ENCODE results near the gene PRKX.
"Not testable (repeated sequence)": the region's sequence is repeated elsewhere in the genome, so short reads cannot be mapped to it uniquely, and the experiment has no call there.

The PRKX gene

DNA sequence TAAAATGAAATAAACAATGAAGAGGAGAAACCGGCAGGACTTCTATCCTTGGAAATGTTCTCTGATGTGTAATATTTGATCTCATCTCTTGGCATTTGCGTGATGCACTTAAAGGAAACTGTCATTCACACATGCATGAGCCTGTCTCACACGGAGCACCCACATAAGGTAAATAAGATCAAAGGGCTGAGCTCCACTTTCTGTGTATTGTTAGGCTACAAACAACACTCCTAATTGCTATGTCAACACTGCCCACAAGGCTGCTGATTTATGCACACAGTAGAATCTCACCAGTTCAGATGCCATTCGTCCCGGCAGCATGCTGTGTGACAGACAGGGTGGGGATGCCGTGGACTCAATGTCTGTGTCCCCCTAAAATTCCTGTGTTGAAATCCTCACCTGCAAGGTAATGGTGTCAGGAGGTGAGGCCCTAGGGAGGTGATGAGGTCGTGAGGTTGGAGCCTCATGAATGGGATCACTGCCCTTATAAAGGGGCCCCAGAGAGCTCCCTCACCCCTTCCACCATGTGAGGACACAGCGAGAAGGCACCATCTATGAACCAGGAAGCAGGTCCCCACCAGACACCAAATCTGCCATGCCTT is 5.7 kb downstream of the PRKX start:
- DNase-seq: not testable (repeated sequence)

DNA sequence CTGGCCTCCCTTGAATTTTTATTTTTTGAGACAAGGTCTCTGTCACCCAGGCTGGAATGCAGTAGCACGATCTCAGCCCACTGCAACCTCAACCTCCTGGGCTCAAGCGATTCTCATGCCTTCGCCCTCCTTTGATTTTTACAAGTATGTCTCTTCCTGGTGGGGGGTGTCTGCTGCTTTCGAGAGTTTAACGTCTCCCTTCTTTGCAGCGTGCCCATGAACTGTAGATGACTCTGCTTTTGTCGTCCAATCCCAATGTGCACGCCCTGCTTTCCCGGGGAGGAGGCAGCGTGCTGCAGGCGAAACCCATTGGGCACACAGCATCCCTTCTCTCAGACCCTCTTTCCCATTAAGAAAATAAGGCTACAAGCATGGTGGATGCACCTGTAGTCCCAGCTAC is 7.0 kb downstream of the PRKX start:
- DNase-seq: no peak

DNA sequence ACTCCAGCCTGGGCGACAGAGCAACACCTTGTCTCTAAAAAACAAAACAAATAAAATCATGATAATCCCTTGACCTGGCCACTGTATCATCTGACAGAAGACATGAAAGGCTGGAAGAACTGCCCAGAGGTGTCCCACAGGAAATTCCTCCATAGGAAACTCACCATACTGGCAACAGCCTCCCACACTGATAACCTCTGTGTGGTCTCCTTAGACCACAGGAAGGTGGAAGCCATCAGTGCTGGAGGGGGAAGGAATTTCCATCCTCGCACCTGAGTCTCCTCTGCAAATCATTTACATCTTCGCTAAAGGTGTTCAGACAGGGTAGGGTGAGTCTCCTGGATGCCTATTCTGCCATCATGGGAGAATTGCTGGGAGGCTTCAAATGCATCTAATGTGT is 10.2 kb downstream of the PRKX start:
- not testable (repeated sequence) for DNase-seq

DNA sequence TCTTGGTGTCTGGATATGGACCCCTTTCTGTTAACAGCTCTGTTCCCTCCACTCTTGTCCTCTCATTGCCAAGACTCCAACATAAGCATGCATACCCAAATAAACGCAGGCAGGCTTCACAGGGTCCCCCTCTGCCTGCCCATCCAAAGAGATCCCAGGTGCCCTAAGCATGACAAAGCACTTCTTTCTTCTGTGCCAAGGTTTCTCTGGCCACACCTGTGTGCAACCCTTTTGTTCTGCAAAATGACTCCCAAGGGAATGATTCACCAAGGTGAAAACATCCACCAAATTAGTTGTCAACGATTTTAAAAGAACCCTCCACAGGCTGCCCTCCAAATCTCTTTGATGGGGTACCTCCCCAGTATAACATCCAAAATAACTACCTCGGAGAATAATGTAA is 11.4 kb downstream of the PRKX start:
- not testable (repeated sequence) for DNase-seq

DNA sequence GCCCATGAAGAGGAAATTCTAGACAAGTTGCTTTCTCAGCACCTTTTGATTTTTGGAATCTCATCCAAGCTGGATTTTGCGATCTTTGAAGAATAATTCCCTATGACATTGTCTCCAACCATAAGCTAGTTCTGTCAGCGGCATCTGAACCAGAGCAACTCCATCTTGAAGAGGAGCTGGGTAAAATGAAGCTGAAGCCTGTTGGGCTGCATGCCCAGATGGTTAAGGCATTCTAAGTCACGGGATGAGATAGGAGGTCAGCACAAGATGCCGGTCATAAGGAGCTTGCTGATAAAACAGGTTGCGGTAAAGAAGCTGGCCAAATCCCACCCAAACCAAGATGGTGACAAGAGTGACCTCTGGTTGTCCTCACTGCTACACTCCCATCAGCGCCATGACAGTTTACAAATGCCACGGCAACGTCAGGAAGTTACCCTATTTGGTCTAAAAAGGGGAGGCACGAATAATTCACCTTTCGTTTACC is 12.0 kb downstream of the PRKX start:
- not testable (repeated sequence) for DNase-seq

DNA sequence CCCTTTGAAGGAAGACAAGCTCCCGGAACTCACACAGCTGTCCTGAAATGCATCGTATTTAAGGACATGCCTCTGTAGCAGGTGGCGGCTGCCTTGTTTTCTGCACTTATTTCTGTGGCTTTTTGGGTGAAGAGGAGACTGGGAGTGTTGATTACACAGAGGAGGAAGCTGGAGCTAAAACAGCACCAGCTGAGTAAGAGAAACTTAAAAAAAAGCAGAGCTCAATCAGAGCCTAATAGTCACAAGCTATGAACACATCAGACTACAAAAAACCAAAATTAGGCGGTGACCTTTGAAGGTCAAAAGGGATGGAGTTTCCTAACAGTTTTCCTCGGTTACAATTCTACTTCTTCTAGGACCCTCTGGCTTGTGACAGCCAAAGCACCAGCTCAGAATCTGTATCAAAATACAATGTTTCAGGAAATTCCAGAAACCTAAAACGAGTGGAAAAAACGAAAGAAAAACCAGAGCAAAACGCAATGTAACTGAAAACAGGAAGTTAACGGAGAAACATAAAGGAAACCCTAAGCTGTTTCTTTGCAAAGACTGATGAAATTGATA is 13.5 kb downstream of the PRKX start:
- DNase-seq: no peak

DNA sequence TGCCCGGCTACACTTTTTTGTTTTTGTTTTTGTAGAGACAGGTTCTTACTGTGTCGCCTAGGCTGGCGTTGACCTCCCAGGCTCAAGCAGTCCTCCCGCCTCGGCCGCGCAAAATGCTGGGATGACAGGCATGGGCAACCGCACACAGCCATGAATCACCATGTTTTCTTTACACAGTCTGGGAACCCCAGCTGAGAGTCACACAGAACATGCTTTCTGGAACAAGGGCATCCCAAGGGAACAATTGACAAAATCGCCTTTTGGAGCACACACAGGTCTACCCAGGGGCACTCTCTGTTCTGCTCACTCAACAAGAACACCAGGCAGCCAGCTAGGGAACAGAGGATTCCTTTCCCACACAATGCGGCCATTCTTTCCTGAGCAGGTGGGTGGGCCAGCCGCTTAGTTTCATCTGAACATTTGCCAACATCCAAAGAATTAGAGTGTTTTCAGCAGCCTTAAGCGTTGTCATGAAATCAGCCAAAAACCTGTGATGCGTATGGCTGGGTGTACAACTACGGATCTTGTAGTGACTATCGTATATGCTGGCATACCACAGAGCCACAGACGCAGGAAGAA is 15.7 kb downstream of the PRKX start:
- DNase-seq: no peak

DNA sequence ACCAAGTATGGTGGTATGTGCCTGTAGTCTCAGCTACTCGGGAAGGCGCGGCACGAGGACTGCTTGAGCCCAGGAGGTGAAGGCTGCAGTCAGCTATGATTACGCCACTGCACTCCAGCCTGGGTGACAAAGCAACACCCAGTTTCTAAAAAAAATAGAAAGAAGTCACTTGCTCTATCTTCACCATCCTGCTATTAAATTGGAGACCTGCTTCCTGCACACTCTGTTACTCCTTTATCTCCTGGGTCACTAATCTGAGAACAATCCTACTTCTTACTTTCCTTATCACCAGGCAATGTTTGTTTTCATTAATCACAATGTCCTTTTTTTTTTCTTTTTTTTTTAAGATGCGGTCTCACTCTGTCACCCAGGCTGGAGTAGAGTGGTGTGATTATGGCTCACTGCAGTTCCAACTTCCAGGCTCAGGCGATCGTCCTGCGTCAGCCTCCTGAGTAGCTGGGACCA is 16.2 kb downstream of the PRKX start:
- DNase-seq: no peak

DNA sequence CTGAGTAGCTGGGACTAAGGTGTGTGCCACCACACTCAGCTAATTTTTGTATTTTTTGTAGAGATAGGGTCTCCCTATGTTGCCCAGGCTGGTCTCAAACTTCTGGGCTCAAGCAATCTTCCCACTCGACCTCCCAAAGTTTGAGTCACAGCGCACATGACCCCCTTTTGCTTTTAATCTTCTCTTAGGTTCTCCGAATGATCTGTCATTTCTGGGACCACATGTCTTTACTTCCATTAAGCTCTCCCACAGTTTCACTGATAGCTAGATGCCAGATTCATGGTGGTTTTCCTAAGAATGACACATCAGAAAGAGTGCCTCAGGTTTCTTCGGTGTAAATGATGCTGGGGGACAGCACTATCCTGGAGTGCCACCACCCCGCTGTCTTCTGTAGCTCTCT is 17.9 kb downstream of the PRKX start:
- DNase-seq: no peak

DNA sequence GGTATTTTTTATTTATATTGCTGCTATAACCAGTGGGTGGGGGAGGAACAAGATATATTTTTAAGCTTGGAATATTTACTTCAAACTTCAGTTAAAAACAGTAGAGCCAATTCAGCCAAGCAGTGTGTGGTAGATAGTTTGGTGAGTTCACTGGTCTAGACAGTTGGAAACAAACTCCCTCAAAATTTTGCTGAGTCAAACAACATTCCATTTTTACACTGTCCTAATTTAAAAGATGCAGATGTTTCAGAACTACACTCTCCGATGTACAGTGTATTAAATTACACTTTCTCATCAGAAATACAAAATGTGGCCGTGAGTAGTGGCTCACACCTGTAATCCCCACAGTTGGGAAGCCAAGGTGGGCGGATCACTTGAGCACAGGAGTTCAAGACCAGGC is 23.3 kb downstream of the PRKX start:
- DNase-seq: no peak

DNA sequence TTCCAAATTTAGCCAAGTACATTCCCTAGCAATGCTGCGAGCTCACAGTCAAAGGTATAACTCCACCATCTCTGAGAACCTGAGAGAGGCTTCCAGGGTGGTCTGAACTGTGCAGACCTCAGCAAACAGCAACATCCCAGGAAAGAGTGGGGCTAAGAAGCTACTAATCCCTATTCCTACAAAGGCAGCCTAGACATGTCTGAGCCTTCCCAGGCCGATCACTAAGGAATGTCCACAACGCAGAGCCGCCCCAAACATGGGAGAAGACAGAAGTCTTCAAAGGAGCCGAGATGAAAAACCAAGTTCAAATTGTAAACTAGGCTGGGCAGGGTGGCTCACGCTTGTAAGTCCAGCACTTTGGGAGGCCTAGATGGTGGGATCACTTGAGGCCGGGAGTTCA is 30.2 kb downstream of the PRKX start:
- DNase-seq: not testable (repeated sequence)

DNA sequence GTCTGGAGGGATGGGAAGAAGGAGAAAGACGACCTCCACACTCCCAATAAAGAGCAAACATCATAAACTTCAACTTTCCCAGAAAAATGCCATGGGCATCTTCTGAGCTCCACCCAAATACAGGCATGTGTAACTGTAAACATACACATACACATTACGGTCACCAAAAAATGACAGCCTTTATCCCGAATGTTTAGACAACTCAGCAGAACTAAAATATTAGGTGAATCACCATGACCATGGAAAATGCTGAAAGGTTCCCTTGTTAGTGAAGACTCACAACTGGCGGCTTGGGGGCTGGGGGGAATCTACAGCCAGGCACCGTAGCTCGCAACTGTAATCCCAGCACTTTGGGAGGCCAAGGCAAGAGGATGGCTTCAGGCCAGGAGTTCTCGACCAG is 33.0 kb downstream of the PRKX start:
- DNase-seq: no peak

DNA sequence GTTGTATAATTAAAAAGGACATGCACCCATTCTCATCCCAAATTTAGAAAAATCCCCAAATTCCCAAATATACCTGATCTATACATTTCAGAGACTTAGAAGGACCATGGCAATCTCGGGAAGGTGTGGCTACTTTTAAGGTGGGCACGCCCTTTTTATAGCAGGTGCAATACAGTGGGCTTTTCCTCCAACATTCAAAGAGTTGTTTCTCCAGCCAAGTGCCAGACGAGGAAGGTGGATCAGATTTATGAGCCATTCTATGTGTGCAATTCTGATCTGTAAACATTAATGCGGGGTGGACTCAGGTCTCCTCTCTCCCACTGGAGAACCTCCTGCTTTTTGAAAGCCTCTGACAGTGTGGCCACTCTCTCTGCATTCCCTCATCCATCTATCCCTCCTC is 33.8 kb downstream of the PRKX start:
- DNase-seq: no peak

DNA sequence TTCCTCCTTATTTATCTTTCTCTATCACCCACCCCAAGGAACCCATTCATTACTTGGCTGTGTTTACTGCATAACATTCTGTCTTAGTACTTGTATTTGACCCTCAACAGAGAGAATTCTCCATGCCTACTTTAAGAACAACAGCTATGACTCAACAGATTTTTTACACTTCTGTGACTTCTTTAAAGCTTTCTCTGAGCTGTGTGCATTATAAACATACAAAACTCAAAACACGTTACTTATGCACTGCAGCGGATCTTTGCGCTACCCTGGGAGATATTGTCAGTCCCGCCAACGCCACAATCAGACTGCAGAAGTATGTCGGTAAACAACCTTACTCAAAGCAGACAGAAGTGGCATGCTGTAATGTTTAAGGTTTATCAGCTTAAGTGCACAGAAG is 35.1 kb downstream of the PRKX start:
- no peak for DNase-seq

DNA sequence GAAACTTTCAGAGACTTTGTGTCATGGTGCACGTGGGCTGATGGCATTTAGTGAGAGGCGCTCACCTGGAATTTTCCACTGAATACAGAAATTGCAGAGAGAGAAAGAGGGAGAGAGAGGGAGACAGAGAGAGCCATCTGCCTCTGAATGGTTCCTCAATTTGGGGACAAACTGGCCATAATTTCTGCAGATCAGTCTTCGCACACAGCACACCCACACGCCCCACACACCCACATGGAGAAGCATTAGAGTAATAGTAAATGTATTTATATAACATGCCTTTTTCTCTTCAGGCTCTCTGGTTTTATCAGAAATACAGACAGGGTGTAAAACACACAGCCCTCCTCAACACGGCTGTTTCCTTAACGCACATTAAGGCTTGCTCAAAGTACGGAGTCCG is 38.6 kb downstream of the PRKX start:
- no peak for DNase-seq

DNA sequence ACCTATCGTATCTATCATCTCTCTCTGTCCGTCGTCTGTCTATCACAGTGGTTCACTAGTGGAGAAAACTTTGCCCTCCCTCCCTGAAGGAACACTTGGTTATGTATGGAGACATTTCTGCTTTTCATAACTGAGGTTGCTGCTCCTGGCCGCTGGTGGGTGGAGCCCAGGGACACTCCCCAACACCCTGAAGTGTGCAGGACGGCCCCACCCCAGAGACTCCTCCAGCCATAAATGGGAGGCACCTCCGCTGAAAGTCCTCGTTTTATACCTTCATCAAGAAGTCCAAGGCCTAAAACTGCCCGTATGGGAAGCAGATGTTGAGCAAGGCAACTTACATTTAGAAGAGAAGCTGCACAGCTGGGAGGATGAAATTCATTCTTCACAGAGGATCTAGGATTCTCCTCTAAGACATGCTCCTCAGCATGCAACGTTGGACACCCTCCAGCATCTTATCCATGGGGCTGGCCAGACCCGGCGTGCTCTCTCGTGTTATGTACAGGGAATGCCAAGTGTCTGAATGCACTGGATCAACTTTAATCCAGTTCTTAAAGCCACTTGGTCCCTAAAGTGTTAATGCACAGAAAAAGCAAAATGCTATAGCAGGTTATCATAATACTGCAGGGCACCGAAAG is 43.5 kb downstream of the PRKX start:
- no peak for DNase-seq

DNA sequence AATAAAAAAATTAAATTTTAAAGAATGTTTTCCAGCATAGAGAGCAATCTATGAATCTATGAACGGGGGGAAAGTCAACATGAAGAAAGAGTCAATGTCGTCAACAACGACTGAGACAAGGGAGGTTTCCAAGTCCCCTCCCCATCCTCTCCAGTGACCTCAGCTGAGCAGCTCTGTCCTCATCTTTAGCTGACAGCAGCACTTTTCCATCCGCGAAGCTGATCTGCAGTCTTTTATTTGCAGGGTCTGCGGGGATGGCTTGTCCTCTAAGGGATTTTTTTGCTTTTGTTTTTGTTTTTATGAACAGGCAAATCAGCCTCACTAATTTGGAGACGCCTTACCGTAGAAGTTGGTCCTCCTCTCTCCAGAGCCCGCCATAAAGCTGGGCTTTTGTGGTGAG is 46.5 kb downstream of the PRKX start:
- no peak for DNase-seq

DNA sequence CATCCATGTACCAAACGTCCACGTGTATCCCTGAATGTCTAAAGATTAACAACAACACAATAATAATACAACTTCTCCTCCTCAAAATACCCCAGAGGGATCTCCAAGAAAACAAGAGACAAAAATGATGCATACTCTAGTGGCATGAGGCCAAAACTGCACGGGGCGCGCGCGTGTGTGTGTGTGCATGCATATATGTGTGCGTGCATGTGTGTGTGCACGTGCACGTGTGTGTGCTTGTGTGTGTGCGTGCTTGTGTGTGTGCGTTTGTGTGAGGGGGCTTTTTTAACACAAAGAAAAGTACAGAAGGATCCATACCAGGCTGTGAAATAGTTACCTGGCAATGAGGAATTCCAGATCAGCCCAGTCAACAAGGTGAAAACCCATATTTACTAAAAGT is 48.5 kb downstream of the PRKX start:
- DNase-seq: no peak

DNA sequence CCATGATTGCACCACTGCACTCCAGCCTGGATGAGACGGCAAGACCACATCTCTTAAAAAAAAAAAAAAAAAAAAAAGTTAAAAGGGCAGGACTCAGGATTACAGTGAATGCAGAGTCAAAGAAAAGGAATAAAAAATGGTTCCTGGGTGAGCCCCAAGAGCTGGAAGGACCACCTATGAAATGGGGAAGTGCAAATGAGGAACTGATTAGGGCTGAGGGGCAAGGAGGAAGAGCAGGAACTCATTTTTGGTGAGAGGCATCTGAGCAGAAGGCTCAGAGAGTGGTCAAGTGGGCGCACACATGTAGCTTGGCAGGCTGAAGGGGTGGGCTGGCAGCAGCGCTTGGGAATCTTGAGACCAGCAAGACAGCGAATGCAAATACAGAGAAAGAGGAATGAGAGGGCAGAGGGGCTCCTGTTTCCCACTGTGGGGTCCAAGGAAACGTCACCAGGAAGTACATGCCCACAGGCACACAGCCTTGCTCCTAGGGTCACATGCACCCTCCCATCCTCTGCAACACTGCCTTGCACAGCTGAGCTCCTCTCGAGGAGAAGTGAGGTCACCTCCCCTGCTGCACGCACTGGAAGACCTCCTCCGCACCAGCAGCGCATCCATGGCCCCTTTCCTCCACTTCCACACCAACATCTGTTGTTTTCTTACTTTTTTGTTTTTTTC is 49.7 kb downstream of the PRKX start:
- not testable (repeated sequence) for DNase-seq

DNA sequence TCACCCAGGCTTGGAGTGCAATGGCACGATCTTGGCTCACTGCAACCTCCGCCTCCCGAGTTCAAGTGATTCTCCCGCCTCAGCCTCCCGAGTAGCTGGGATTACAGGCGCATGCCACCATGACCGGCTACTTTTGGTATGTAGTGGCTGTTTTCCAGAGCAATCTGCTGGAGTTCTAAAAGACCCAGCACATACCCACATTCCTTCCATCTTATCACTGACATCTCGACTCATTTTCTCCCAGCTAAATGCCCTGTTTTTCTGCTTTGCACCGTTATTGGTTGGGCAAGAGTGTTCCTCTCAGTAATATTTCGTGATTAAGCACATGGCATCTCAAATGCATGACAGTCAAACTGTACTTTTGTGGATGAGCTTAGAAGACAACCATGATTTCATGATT is 53.7 kb downstream of the PRKX start:
- DNase-seq: no peak

DNA sequence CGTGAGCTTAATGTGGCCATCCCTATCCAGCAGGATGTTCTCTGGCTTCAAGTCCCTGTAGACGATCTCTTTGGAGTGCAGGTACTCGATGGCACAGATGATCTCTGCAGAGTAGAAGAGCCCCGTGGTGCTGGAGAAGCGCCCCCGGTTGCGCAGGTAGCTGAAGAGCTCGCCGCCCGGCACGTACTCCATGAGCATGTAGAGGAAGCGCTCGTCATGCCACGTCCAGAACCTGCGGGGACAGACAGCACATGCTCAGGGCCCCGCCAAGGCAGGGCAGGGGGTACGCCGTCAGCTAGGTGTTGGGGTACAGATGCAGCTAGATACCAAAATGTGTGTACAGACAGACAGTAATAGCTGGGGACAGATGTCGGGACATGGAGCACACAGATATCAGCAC is 58.3 kb downstream of the PRKX start:
- no peak for DNase-seq

DNA sequence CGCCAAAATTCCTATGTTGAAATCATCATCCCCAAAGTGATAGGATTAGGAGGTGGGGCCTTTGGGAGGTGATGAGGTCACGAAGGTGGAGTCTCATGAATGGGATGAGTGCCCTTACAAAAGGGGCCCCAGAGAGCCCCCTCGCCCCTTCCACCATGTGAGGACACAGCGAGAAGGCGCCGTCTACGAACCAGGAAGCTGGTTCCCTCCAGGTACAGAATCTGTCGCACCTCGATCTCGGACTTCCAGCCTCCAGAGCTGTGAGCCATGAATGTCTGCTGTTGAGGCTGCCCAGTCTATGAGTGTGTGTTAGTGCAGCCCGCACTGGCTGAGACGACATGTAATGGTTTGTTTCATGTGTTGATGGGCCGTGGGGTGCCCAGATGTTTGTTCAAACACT is 60.3 kb downstream of the PRKX start:
- no peak for DNase-seq

DNA sequence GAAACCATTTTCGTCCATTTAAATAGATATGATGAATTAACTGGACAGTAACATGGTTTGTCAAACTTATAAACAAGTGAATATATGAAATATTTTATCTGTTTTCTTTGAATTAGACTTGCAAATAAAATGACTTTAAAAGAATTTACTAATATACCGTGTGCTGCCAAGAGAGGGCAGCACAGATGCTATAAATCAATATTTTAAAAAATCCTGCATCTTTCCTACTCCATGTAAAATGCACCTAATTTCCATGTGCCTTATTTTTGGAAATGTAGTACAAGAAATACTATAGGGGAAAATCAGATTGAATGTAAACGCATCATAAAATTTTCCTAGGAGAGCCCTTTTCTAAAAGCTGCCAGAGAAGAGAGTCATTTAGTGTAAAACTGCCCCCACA is 62.2 kb downstream of the PRKX start:
- no peak for DNase-seq

DNA sequence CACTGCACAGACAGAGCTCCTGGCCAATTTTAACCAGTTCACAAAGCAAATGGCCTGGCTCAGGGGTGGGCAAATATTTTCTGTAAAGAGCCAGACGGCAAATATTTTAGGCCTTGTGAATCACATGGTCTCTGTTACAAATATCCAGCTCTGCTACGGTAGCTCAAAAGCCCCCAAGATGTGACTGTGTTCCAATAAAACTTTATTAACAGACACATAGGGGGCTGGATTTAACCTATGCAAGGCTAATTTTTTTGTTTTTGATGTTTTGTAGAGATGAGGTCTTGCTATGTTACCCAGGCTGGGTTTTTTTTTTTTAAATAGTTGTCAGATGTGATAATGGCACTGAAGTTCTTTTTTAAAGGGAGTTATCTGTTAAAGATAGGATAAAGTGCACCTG is 65.4 kb downstream of the PRKX start:
- DNase-seq: no peak
